GM18868 (cell line): Measurements from ENCODE around the gene SHISA4.
"Not testable (repeated sequence)": the region's sequence is repeated elsewhere in the genome, so short reads cannot be mapped to it uniquely, and the experiment has no call there.

Experiments used
- ATAC-seq: cut with Tn5 transposase; IDR thresholded peaks from one replicate; pipeline ENCODE4 v1.9.1; 2021; ENCODE audit warnings: mild to moderate bottlenecking, moderate library complexity; ENCODE audit not compliant: unreplicated experiment

The SHISA4 gene

DNA sequence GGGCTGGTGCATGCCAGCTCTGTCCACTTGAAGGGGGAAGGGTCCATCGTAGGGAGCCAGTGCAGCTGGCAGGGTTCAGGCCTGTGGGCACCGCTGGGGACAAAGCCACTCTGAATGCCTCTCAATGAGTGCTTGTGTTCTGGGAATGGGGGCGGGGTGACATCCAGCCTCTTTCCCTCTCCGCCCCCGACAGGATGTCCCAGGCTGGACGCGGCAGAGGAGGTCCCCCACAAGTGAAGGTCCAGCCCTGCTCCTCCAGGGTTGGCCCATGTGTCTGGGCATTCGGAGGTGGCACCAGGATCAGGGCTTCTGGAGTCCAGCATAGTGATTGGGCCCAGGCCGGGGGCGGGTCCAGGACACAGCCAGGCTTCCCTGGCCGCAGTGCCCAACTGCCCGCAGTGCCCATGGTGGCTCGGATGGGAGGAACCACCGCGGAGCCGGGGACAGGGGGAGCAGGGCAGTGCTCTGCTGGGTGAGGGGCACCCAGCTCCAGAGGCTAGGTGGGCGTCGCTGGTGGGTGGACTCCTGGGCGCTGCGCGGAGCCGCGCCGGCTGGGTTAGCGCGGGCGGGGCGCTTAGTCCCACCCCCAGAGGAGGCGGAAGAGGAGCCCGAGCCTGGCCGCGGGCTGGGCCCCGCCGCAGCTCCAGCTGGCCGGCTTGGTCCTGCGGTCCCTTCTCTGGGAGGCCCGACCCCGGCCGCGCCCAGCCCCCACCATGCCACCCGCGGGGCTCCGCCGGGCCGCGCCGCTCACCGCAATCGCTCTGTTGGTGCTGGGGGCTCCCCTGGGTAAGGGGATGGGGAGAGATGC is at the start of gene SHISA4:
Gene SHISA4 (plus strand): TSS at position 617 of the 808 bp plus-strand sequence. CDS start 97 bp downstream, at position 714.
- ATAC-seq, result no peak

- not testable (repeated sequence) for ATAC-seq
Observed at GRCh38 chr1:201839089-201839488, 49.6 kb upstream of the SHISA4 start.

- no peak for ATAC-seq
Observed at GRCh38 chr1:201840055-201840454, 48.6 kb upstream of the SHISA4 start.

DNA sequence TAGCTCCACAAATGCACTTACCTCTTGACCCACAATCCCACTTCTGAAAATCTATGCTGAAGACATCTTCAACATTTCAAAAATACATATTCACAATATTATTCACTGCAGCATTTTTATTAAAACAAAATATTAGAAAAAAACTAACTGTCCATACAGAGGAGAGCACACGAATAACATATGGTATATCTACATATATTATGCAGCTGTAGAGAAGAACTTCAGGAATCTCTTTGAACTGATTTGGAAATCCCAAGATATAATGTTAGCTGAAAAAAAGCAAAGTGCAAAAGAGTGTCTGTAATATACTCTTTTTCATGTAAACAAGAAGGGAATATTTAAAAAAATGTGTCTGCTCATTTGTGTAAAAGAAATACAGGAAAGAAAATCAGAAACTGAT is 48.2 kb upstream of the SHISA4 start:
- ATAC-seq, result no peak

DNA sequence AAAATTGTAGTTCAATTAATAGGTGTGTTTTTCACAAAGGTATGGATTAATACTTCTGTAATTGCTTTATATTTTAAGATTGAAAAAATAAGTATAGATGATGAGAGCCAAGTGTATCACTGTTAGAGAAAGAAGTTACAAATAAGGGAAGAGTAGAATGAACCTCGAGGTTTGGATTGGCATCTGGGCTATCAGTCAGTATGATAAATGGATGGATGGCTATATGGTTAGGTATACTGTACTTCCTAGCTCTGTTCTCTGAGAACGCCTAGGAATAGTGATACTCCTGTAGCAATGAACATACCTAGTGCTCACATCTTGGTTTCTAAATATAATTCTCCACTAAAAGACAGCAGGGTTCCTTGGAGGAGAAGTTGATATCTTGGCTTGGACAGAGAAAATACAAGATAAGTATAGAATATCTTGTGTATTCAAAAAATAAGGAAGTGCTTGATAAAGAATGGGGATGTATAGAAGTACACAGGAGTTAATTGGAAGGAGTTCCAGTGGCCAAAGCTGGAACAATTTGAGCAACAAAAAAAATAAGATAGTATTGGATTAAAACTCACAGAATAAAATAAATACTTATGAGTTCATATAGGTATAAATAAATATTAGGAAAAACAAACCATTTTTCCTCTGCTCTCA is 47.3 kb upstream of the SHISA4 start:
- ATAC-seq, result no peak

DNA sequence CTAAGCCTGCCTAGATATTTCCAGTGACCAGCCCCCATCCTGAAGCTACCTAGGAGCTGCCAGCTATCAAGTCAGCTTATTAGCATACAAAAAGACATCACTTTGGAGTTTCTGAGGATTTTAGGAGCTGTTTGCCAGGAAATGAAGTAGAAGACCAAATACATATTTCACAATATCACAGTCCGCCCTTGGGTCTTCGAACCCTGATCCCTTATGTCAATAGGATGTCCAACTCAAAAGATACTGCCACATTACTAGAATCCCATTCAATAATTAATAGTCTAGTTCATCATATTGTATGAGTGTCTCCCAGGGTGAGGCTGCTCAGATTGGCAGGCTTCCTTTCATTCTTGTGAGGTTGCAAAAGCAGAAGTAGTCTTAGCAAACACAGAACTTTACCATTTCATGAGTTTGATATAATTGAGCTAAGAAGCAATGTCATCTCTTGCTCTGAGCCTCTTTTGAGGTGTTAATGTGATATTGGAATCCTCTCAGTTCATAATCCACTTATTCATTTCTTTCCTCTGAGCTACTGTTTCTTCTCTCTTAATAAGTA is 46.1 kb upstream of the SHISA4 start:
- ATAC-seq, result no peak

DNA sequence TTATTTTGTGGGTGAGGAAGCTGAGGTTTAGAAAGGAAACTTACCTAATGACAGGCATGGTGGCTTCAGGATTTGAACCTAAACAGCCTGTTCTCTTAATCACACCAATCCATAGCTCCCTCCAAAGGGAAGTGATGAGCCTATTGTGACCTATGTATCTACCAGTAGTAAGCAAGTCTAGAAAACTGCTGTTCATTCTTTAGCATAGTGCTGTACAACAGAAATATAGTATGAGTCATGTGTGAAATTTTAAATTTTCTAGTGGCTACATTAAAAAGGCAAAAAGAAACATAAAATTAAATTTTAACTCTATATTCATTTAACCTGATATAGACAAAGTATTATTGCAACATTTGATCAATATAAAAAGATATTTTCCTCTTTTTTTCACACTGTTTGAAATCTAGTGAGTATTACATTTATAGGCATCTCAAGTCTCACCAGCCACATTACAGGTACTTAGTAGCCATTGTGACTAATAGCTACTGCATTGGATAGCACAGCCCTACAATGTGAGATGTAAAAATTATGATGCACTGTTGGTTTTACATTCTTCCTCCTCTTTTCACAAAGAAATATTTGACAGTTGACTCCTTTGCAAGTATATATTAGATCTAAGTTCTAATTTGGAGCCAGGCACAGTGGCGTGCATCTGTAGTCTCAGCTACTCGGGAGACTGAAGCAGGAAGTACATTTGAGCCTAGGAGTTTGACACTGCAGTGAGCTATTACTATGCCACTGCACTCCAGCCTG is 43.2 kb upstream of the SHISA4 start:
- no peak for ATAC-seq

- ATAC-seq, result no peak
Observed at GRCh38 chr1:201847150-201847549, 41.5 kb upstream of the SHISA4 start.

- no peak for ATAC-seq
Observed at GRCh38 chr1:201848230-201848629, 40.5 kb upstream of the SHISA4 start.

- no peak for ATAC-seq
Observed at GRCh38 chr1:201849372-201850052, 39.2 kb upstream of the SHISA4 start.

- no peak for ATAC-seq
Observed at GRCh38 chr1:201850053-201850397, 38.7 kb upstream of the SHISA4 start.

DNA sequence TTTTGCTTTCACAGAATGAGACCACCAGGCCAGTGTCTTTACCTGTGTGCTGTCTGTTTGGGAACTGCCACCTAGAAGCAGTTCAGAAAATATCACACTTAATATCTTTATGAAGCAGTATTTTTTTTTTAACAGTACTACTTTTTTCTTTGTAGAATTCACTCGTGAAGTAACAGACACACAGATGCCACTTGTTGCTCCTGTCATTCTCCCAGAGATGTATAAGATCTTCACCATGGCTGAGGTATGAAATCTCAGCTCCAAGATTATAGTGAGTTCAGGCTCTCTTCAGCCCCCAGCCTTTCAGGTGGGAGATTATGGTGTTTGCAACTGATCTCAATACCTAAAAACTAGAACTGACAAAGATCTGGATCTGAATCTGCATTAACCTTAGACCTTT is 36.7 kb upstream of the SHISA4 start:
- ATAC-seq, result no peak

- ATAC-seq, result not testable (repeated sequence)
Observed at GRCh38 chr1:201856722-201857121, 32.0 kb upstream of the SHISA4 start.

- no peak for ATAC-seq
Observed at GRCh38 chr1:201859424-201859823, 29.3 kb upstream of the SHISA4 start.

- no peak for ATAC-seq
Observed at GRCh38 chr1:201861448-201861847, 27.2 kb upstream of the SHISA4 start.

- ATAC-seq, result no peak
Observed at GRCh38 chr1:201870397-201870796, 18.3 kb upstream of the SHISA4 start.

DNA sequence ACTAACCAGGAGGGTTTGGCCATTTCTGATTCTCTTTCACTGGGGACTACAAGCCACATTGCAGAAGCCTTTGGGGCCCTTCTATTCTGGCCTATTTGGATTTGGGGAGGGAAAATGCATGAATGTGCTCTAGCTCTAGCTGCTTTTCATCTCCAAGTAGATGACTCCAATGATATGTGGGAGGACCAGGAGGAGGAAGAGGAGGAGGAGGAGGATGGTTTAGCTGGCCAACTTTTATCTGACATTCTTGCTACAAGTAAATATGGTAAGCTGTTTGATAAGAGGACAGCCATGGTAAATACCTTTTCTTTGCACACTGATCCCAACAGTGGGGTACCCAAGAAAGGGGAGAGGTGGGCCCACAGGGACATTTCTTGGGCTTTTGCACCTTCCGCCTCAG is 14.0 kb upstream of the SHISA4 start:
- ATAC-seq, result no peak

GRCh38 chr1:201876148-201876818 is 12.4 kb upstream of the SHISA4 start:
- no peak for ATAC-seq

DNA sequence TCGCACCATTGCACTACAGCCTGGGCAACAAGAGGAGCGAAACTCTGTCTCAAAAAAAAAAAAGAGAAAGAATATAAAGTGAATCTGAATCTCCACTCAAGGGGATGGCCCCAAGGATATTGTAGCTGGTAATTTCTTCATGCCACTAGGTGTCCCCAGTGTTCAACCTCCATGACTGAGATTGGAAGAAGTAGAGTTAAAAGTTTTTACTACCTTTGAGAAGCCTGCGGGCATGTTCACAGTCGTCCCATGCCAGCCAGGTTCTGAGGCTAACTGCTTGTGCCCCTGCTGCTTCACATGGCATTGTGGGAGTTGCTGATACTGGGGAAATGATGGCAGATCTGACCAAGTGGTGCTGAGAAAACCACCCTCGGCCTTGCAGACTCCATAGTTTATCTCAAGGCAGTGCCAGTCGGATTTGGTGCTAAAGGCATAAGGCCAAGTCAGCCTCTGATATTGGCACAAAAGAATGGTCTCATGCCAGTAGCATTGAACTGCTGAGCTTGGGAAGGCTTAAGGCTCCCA is 10.8 kb upstream of the SHISA4 start:
- no peak for ATAC-seq

DNA sequence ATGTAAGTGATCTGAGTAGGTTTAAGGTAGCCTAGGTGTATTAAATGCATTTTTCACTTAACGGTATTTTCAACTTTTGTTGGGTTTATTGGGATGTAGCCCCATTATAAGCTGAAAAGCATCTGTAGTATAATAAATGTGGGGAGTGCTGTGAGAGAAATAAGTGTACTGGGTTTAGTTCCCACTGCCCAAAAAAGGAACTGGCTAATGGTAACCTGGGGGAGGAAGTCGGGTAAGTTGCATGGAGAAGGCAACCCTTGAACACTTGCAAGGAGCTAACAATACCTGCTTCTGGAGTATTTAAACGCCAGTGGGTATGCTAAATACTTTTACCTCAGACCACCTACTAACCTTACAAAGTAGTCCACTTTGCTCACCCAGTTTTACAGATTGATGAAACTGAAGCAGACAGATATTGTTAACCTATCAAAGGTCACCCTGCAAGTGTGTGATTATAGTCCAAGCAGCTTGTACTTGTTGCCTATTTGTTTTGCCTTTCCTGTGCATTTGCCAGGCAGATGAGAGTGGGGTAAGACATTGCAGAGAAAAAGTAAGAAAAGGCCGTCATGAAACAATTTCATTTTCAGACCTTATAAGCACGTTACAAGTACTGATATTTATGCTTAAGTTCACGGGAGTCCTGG is 7.6 kb upstream of the SHISA4 start:
- no peak for ATAC-seq
